Measurements from ENCODE around the gene SMIM10L2A. TPM values are rescaled to one million over a fixed set of nuclear protein-coding genes. Genes with fewer than 3 reads are reported as not detected.
A peak's percentile ranks its signal among the peaks of the same experiment; 100 is the strongest.
"Not testable (repeated sequence)": the region's sequence is repeated elsewhere in the genome, so short reads cannot be mapped to it uniquely, and the experiment has no call there.

Gene SMIM10L2A
- polyA plus RNA-seq, 3 donors: 10.1 to 11.2 (median 10.8) TPM

DNA sequence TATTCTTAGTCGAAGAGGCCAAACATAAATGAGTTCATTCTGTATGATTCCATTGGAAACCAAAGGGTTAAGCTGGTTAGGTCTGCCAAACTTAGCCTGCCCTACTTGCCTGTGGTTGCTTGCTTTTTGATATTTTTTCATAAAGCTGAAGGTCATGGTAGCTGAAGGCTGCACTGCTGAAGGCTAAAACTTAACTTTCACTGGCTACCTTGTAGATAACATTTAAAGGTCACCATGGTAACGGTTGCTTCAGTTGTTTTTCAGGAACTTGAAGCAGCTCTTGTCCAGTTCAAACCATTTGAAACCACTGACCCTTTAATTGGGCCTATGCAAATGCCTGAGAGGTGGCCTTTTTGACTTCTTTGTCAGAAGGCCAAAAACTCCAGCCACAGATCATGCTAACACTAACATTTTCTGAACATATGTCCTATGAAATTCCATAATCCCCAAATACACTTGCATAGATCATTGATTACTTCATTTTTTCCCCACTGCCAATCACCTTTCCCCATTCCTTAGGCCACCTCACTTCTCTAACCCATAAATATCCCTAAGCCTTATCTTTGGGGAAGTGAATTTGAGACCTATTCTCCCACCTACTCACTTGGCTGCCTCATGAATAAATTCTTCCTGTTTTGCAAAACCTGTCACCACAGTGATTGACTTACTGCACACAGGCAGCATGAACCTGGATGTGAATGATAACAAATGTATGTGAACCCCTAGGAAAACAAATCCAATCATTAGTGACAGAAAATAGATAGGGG is 10.7 kb upstream of the SMIM10L2A start:
- no peak for DNase-seq (ENCODE audit: extremely low read depth in 1 of 11, low read depth in 9 of 11, low spot score in 4 of 11)

DNA sequence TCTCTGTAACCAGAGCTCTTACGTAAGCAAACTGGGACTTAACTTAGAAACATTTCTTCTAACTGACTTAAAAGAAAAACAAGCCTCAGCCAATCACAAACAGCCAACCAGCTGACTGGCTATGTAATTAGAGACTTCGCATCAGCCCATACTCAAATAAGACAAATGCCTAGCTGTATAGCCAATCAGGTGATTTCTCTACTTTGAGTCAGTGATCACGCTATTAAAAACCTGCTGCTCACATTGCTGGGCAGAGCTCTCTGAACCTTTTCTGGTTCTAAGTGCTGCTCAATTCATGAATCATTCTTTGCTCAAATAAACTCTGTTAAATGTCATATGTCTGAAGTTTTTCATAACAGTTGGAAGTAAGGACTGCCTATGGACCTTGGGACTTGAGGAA is 9.9 kb upstream of the SMIM10L2A start:
- no peak for DNase-seq (ENCODE audit: extremely low read depth in 1 of 11, low read depth in 9 of 11, low spot score in 4 of 11)

DNA sequence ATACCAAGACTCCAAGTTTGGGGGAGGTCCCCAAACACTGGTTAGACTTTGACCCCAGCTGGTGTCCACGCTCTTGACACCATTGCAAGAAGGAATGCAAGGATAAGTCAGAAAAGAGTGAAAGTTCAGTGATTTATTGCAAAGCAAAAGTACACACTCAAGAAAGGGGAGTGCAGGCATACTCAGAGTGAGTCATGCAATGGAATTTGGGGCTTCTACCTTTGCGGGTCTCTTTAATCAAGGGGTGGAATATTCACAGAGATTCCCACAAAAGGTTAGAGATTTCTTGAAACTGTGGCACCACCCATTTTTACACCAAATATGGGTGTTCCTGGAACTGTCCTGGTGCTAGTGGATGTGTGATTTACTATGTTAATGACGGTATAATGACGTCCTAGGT is 5.2 kb upstream of the SMIM10L2A start:
- DNase-seq (ENCODE audit: extremely low read depth in 1 of 11, low read depth in 9 of 11, low spot score in 4 of 11): no peak

DNA sequence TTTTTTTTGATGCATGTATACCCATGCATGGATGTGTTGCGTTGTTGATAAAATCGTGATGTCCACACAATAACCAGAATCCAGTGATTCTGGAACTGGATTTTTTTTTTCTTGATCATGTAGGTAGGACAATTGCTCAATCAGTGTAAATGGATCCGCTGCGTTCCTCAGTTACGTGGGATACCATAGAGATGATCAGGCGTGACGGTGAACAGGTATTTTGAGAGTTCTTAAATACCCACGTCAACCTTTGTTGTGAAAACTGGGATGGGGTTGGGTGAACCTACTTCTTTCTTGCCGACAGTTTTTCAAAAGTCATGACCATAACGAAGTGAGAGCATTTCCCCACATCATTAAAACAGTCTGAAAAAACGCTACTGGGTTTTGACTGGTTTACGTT is 913 bp upstream of the SMIM10L2A start:
- DNase-seq (ENCODE audit: extremely low read depth in 1 of 11, low read depth in 9 of 11, low spot score in 4 of 11): no peak

DNA sequence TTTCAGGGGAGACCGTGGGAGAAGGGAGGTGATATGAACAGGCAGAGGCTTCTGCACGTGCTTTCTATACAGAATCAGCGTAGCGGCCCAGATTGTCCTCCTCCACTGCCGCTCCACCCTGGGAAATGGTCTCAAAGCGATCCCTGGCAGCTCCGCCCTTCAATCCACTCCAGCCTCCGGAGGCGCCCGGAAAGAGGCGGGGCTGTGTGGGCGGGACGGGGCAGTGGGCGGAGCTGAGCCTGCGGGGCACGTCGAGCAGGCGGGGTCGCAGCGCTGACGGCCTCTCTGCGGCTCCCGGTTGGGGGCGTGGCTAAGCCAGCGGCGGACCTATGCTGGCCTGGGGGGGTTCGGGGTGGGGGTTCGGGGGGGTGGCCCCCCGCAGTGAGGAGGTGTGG is 210 bp upstream of the SMIM10L2A start:
- DNase-seq (ENCODE audit: extremely low read depth in 1 of 11, low read depth in 9 of 11, low spot score in 4 of 11): peak; percentile 29 to 75 (median 65)

DNA sequence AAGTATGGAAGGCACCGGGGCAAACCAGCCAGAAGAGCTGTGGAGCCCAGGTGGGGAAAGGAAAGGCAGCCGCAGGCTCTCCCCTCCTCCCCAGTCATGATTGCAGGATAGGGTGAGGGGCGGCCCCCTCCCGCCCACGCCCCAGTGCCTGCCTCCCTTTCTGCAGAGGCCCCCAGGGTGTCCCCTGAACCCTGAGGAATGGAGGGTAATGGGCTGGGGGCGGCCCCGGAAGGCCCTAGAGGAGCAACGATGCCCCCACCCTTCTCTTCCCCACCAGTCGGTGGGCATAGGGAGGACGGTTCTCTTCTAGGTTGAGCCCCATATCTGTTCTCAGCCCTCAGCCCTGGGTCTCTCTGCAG is 1.0 kb downstream of the SMIM10L2A start:
- not testable (repeated sequence) for DNase-seq (ENCODE audit: extremely low read depth in 1 of 11, low read depth in 9 of 11, low spot score in 4 of 11)

DNA sequence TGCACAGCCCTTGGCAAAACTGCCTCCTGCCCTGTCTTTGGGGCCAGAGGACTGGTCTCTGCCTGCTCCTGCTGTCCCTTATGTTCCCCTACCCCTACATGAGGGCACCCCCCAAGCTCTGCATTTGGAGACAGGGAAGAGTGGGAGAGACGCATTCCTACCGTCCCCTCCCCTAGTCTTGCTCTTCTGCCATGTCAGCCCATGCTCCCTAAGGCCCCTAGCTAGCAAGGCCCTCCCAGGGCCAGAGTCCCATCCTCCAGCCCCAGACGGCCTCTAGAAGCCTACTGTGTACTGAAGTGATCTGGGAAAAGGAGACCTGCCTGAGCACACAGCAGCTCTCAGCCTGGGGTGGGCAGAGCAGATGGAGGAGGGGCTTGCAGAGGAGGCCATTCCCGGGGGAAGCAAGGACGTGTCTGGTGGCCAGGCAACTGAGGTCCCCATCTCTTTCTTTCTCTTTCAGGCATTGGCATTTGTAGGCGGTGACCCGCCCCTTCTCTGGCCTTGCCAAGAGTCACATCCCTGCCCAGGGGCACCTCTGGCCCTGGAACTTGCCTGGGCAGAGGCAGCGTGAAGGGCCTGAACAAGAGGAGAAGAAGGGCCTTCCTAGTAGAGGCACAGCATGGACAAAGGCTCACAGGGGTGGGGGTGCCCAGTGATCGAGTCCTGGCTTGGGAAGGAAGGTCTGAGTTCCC is 1.6 kb downstream of the SMIM10L2A start:
- DNase-seq (ENCODE audit: extremely low read depth in 1 of 11, low read depth in 9 of 11, low spot score in 4 of 11): not testable (repeated sequence)

DNA sequence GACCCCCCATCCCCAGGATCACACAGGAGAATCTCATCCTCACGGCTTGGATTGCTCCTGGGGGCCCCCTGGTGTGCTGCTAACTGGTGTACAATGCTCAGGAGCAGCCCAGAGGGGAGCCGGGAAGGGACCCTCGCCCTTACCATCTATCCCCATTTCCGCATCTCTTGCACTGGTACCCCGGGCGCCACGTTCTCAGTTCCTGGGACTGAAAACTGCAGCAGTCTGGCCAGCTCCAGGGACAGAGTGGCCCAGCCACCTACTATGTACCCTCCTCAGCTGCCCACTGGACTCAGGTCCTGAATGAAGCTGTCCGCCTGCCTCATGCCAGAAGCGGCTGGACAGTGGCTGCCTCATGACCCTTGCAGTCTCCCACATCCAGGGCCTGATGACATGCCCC is 2.7 kb downstream of the SMIM10L2A start:
- no peak for DNase-seq (ENCODE audit: extremely low read depth in 1 of 11, low read depth in 9 of 11, low spot score in 4 of 11)

DNA sequence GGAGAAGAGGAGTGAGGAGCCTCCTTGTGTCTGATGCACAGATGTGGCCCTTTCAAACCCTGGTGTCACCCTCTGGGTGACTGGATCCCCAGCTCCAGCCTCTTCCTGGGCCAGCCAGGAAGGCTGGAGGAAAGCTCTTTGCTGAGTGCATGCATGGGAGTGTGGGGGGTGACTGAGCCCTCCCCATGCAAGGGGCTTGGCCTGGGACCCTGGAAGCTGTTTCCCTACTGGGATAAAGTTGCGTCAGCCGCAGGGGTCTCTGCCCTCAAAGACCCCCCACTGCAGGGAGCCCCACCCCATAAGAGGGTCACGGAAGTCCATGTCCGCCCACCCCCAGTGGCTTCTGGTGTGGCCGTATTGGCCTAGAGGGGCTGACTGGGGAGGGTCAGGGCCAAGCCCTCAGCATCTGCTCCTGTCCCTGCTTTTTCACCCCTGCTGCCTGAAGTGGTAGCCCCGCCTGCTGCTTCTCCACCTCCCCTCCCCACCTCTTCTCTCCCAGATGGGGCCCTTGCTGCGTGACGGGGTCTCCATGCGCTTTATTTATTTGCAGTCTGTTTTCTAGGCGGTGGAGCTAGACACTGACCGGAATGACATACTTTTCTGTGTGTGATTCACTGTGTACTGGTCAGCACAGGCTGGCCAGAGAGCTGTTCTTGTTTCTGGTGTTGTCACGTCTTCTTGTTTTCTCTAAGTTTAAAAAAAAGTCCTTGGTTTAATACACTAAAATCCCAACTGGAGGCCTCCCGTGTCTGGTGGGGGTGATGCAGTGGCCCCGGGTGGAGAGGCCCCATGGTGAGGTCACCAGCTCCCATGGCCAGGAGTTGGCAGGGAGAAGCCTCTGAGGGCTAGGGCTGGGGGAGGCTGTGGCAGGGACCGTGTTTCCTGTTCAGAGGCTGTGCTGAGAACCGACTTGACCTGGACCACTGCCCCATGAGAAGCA is 3.6 kb downstream of the SMIM10L2A start:
- peak in 1 of 11 donors; percentile 10 for DNase-seq (ENCODE audit: extremely low read depth in 1 of 11, low read depth in 9 of 11, low spot score in 4 of 11)

DNA sequence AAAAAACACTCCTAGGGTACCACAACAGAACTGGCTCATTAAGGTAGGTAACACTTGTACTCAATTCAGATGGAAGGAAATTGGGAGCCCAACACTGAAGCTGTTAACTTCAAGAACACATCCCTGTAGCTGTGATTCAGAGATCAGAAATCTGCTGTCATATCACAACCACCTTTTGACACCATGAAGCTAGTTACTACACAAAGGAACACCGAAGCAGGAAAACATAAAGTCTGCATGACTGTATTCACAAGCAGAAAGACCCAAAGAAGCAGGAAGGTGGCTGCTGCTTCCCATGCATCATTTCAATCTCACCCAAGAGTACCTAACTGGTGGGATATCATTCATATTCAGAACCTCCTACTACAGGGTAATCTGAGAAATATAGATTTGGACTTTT is 7.7 kb downstream of the SMIM10L2A start:
- no peak for DNase-seq (ENCODE audit: extremely low read depth in 1 of 11, low read depth in 9 of 11, low spot score in 4 of 11)

DNA sequence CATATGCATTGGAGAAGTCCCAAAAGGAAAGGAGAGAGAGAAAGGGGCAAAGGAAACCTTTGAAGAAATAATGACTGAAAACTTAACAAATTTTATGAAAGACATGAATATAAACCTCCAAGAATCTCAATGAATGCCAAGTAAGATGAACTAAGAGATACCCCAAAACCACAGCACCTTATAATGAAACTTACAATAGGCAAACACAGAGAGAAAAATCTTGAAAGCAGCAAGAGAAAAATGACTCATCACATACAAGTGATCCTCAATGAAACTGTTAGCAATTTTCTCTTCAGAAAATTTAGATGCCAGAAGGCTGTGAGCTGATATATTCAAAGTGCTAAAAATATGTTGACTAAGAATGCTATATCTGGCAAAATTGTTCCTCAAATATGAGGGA is 10.1 kb downstream of the SMIM10L2A start:
- no peak for DNase-seq (ENCODE audit: extremely low read depth in 1 of 11, low read depth in 9 of 11, low spot score in 4 of 11)

DNA sequence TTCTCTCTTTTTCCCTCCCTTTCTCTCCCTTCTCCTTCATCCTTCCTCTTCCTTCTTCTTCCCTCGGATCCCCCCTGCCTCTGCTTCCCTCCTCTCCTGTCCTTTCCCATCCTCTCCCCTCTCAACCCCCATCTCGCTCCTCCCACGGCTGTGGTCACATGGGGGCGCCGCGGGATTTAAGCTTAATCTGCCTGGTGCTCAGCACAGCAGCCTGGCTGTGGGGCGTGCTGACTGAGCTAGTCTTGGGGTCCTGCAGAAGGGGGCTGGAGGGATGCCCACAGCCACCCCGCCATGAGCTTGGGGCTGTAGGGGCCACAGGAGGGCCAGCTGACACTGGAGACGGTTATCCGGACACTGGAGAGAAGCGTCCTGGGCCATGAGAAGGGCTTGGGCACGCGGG is 10.7 kb downstream of the SMIM10L2A start:
- no peak for DNase-seq (ENCODE audit: extremely low read depth in 1 of 11, low read depth in 9 of 11, low spot score in 4 of 11)

DNA sequence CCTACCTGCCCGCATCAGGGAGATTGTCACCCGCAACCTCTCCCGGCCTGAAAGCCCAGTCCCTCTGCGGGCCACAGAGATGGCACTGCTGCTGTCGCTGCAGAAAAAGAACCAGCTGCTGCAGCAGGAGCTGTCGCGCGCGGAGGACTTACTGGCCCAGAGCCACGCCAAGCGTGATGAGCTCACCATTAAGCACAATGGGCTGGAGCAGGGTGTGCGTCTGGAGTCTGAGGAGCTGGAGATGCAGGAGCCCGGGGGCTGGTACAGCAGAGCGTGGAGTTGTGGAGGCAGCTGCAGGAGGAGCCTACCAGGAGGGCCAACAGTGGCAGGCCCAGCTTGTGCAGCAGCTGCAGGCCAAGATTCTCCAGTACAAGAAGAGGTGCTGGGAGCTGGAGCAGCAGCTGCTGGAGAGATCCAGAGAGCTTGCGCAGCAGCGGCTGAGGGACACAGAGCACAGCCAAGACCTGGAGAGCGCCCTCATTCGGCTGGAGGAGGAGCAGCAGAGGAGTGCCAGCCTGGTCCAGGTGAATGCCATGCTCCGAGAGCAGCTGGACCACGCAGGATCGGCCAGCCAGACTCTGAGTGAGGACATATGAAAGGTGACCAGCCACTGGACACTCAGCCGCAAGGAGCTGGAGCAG is 11.3 kb downstream of the SMIM10L2A start:
- no peak for DNase-seq (ENCODE audit: extremely low read depth in 1 of 11, low read depth in 9 of 11, low spot score in 4 of 11)

DNA sequence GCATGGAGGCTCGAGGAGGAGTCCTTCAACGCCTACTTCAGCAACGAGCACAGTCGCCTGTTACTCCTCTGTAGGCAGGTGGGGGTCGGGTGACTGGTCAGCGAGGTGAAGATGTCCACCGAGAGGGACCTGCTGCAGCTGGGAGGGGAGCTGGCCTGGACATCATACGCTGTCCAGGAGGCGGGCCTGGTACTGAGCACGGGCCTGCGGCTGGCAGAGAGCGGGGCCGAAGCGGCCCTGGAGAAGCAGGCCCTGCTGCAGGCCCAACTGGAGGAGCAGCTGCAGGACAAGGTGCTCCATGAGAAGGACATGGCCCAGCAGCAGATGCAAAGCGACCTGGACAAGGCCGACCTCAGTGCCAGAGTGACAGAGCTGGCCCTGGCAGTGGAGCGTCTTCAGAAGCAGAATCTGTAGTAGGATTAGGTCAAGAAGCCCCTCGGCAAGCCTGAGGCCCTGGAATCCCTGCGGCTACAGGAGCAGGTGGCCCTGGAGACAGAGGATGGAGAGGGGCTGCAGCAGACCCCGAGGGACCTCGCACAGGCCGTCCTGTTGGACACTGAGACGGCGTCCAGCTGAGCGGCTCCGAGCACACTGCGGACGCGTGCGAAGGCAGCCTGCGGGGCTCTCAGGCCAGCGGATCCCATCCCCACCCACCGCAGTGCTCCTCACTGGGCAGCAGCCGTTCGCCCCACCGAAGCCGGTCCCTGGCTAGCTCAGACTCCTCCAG is 11.9 kb downstream of the SMIM10L2A start:
- DNase-seq (ENCODE audit: extremely low read depth in 1 of 11, low read depth in 9 of 11, low spot score in 4 of 11): no peak

DNA sequence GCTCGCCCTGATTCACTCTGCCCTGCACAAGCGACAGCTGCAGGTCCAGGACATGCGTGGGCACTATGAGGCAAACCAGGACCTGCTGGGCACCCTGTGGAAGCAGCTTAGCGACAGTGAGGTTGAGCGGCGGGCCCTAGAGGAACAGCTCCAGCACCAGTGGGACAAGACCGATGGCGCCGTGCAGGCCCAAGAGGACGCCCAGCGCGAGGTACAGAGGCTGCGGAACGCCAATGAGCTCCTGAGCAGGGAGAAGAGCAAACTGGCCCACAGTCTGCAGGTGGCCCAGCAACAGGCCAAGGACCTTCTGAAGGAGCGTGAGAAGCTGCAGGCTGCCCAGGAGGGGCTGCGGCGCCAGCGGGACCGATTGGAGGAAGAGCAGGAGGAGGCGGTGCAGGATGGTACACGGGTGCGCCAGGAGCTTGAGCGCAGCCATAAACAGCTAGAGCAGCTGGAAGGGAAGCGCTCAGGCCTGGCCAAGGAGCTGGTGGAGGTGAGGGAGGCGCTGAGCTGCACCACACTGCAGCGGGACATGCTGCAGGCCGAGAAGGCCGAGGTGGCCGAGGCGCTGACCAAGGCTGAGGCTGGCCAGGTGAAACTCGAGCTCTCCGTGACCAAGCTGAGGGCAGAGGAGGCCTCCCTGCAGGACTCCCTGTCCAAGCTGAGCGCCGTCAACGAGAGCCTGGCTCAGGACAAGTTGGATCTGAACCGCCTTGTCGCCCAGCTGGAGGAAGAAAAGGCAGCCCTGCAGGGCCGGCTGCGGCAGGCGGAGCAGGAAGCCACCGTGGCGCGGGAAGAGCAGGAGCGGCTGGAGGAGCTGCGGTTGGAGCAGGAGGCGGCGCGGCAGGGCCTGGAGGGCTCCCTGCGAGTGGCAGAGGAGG is 12.8 kb downstream of the SMIM10L2A start:
- no peak for DNase-seq (ENCODE audit: extremely low read depth in 1 of 11, low read depth in 9 of 11, low spot score in 4 of 11)

DNA sequence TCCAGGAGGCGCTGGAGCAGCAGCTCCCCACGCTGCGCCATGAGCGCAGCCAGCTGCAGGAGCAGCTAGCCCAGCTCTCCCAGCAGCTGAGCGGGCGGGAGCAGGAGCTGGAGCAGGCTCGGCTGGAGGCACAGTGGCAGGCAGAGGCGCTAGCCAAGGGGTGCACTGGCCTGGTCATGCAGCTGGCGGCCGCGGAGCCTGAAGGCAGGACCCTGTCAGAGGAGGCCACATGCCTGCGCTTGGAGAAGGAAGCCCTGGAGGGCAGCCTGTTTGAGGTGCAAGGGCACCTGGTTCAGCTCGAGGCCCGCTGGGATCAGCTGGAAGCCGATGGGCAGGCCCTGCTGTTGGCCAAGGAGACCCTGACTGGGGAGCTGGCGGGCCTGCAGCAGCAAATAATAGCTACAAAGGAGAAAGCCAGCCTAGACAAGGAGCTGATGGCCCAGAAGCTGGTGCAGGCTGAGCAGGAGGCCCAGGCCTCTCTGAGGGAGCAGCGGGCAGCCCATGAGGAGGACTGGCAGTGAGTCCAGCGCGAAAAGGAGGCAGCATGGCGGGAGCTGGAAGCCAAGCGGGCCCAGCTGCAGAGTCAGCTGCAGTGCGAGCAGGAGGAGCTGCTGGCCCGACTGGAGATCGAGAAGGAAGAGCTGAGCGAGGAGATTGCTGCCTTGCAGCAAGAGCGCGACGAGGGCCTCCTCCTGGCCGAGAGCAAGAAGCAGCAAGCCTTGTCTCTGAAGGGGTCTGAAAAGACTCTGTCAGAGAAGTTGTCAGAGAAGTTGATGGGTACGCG is 13.6 kb downstream of the SMIM10L2A start:
- no peak for DNase-seq (ENCODE audit: extremely low read depth in 1 of 11, low read depth in 9 of 11, low spot score in 4 of 11)

DNA sequence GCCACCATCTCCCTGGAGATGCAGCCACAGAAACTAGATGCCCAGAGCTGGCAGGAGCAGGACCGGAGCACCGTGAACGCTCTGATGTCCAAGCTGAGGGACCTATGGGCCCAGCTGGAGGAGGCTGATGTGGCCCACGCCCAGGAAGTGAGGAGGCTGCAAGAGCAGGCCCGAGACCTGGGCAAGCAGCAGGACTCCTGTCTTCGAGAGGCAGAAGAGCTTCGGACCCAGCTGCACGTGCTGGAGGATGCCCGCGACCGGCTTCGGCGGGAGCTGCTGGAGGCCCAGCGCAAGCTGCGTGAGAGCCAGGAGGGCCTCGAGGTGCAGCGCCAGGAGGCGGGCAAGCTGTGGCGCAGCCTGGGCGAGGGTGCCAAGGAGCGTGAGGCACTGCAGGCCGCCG is 14.2 kb downstream of the SMIM10L2A start:
- no peak for DNase-seq (ENCODE audit: extremely low read depth in 1 of 11, low read depth in 9 of 11, low spot score in 4 of 11)
